UCSD-AML1 (cell line): ENCODE results near the gene TGFBR2.

Experiments
- DNase-seq: peaks from one replicate; lab custom pipeline; 2025; ENCODE audit not compliant: unreplicated experiment; lab: John Stamatoyannopoulos, UW

The TGFBR2 gene

DNA sequence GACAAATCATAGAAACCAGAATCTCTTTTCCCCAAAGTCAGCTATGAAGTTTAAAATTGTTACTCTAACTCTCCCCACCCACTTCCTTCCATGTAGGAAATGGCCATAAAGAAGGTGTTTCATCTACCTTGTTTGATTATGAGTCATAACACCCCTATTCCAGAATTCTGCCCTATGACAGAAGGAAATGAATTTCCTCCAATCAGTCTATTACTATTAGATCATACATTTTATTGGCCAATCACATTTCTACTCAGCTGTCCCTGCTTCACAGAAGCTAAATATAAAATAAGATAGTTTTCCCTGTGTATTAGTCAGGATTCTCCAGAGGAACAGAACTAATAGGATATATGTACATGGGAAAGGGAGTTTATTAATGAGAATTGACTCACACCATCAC is 102.1 kb downstream of the TGFBR2 start:
- no peak for DNase-seq

- no peak for DNase-seq
These were observed 103.6 kb downstream of the TGFBR2 start for GRCh38 chr3:30710017-30710416.

- no peak for DNase-seq
These were observed 104.8 kb downstream of the TGFBR2 start for GRCh38 chr3:30711151-30711550.

GRCh38 chr3:30711867-30712266 is 105.5 kb downstream of the TGFBR2 start:
- no peak for DNase-seq

DNA sequence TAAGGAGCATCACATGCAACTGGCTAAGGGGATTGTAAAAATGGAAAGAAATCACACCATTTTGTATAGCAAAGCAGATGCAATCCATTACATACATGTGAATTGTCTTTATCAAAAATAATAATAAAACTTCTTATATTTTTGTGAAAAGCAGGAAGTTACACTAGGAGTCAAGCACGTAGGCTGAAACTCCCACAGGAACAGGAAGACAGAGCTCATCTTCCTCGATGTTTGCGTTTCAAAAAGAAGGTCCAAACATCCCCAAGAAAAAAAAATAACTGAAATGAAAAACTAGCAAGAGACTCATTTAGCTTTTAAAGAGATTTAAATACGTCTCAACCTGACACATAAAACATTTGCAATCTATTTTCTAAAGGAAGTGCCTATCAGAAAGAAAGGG is 106.6 kb downstream of the TGFBR2 start:
- no peak for DNase-seq

GRCh38 chr3:30713885-30714503 is 107.6 kb downstream of the TGFBR2 start:
- no peak for DNase-seq

DNA sequence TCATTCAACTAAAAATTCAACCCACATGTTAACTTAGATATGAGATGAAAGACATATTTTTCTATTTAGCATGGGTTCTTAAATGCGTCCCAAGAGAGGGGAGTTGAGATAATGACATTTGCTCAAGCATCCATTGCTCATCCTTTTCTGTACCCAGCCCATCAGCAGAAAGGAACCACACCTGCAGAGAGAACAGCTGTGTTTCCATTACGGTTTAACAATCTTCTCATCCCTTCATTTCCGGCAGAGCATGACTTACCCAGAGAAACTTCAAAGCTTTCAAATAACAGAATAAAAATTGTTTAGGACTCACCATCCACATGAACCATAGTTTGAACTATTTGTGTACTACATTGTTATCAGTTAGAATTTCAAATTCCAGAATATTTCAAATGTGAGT is 113.1 kb downstream of the TGFBR2 start:
- no peak for DNase-seq

DNA sequence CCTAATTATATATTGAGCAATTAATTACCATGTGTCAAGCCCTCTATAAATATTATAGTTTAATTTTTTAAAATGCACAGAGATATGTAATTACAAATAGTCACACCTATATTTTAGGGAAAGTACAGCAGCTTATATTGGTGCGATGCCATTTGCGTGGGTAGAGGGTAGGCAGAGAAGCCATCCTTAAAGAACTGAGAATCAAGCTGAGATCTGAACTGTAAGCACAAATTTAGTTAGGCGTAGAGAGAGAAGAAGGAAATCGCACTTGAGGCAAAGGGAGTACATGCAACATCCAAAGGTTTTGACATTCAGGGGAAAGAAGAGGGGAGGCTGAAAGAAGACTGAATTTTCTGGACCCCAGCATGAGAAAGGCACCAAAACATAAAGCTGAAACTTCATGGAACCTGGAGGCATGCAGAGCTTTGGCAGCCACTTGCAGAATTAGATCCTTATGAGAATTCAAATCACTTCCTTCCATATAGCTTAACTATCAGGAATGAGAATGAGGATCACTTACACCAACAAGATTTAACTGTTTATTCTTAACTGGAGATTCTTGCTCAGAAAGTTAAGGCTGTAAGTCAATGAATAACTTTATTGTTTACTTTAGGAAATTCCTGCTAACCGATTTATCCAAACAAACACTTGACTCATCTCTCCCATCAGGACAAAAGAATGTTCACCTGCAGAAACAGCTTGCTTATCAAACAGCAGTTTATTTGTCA is 114.3 kb downstream of the TGFBR2 start:
- no peak for DNase-seq

DNA sequence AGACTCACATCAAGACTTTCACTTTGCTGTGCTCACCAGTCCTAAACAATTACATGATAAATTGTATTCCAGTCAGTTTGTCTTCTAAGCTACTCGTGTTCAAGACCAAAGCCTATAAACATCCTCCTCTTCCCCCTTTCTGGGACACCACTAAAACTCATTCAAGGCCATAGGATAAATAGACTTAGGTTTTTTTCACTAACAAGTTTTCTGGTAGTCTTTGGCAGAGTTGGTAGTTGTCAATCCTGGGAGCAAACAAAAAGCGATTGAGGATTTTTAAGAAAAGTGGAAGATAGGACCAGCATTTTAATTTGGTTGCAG is 114.9 kb downstream of the TGFBR2 start:
- DNase-seq, result no peak

DNA sequence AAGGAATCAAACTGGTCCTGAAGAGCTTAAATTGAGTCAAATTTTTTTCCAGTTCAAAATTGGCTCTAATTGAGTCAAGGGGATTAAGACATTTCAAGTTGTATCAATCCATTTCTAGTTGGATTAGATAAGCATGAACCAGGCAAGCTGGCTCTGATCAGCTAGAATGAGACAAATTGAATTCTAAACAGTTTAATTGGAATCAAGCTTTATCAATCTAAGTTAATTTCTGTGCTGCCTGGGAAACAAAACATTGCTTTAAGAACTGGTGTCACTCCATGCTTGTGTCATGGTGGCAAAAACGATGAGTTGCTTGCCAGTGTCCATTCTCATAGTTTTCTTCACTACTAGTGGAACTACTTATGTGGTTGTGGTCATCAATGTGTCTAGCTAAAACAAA is 116.8 kb downstream of the TGFBR2 start:
- DNase-seq, result no peak

- DNase-seq, result no peak
These were observed 118.5 kb downstream of the TGFBR2 start for GRCh38 chr3:30724863-30725262.

DNA sequence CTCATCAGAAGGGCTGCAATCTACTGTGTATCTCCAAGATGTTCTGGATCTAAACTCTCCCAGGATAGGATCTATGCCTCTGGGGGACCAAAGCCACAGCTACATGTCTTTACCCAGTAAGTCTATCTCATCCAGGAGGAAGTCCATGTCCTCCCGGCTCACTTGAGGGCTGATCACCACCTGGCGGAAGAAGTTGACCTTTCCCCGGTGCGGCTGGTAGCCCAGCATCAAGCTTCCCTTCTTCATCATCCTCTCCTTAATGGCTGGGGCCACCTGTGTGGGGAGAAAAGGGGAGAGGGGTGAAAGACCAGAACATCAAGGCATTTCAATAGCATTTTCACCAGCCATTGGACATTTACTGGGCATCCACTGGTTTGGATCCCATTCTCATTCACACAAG is 121.7 kb downstream of the TGFBR2 start:
- no peak for DNase-seq

DNA sequence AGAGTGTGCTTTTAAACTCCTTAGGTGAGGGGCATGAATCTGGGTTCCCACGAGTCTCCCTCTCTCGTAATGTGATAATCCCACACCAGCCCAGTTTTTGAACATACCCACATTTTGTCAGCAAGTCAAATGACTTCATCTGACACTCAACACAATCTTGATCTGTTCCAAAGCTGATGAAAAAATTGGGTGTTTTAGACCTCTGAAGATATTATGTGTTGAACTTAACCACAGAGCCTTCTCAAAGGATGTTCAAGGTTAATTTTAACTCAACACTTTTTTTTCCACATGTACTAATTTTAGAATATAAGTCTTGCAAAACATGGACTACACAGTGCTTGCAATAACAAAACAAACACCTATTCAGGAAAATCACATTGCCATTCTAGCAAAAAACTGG is 123.1 kb downstream of the TGFBR2 start:
- no peak for DNase-seq

- DNase-seq, result no peak
These were observed 123.5 kb downstream of the TGFBR2 start for GRCh38 chr3:30729936-30730335.

GRCh38 chr3:30730967-30731366 is 124.6 kb downstream of the TGFBR2 start:
- no peak for DNase-seq

GRCh38 chr3:30733209-30733608 is 126.8 kb downstream of the TGFBR2 start:
- no peak for DNase-seq

- no peak for DNase-seq
These were observed 127.3 kb downstream of the TGFBR2 start for GRCh38 chr3:30733696-30734095.

- DNase-seq, result no peak
These were observed 131.5 kb downstream of the TGFBR2 start for GRCh38 chr3:30737743-30738499.

DNA sequence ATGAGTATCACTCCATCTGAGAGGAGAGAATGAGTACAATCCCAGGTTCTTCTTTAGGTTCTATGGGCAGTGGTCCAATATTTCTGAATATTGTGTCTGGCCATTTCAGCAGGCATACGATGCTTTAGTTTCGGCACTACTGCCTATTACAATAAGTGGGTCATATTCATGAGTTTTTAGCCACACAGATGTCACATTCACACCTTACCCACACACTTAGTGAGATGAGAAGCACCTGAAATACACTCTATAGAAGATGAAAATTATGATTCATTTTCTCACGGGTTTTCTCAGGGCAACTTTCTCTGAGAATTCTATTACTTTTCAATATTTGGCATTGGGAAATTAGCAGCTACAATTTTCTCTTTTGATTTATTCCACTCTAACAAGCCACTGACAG is 132.2 kb downstream of the TGFBR2 start:
- no peak for DNase-seq

DNA sequence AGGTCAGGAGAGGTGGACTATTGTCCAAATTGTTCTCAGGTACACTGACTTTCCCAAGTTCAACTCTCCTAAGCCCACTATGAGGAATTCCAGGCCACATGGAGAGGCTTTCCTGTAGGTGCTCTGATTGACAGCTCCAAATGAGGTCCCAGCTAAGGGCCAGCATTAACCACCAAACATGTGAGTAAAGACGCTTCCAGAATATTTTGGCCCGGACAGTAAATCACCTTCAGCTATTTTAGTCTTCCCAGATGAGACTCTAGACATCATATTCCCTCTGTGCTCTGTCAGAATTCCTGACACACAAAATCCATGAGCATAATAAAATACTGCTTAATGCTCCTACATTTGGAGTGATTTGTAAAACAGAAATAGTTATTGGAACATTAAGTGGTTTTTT is 135.5 kb downstream of the TGFBR2 start:
- no peak for DNase-seq

- no peak for DNase-seq
These were observed 136.6 kb downstream of the TGFBR2 start for GRCh38 chr3:30742796-30743619.
